GM23248 (cell line): ENCODE results near the gene SLC35A3.

Source experiments
- EZH2 ChIP-seq: fragments of 200-600 bp; sonication (generic); IDR thresholded peaks from 2 replicates; pipeline ENCODE4 v1.6.1; 2018; ENCODE audit warnings: antibody characterized with exemption, mild to moderate bottlenecking; ENCODE audit not compliant: insufficient read depth, poor library complexity, severe bottlenecking
- EZH2phosphoT487 ChIP-seq: fragments of 200-600 bp; sonication (generic); IDR thresholded peaks from 2 replicates; pipeline ENCODE4 v1.6.1; 2018; ENCODE audit warnings: antibody characterized with exemption, moderate library complexity, mild to moderate bottlenecking, low read depth; ENCODE audit not compliant: insufficient read depth

DNA sequence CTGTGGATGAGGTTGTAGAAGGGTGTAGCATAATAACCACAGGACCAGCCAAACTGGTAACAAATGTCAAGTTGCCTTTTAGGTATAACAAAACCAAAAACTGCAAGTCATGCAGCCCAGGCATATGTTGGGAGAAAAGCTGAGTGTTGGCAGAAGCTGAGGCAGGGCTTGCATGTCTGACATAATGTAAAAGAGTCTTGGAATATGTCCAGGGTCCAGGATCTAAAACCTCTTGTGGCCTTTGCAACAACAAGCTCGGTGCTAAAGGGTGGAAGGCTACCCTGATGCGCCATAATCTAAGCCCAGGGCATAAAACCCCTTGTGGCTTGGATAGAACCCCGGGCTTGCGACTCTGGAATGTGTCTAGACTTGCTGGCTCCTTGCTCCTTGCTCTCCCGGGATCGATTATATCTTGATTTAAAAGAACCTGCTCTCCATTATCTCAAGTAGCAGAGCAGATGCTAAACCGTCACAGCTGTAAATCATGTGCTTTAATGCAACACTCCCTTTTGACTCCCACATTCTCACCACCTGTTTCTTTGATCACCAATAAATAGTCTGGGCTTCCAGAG lies 26.5 kb upstream of the SLC35A3 start:
- TF ChIP-seq EZH2 (no peak), EZH2phosphoT487 (no peak)
